COR-L47 (cell line): ENCODE data around the gene MID1.

Source experiments
- DNase-seq: peaks from one replicate; lab custom pipeline; 2025; lab: John Stamatoyannopoulos, UW

Gene MID1

GRCh38 chrX:10485326-10485725 is 135.1 kb downstream of the MID1 start:
- no peak for DNase-seq

- no peak for DNase-seq
Measured at GRCh38 chrX:10484683-10485247, 135.6 kb downstream of the MID1 start.

DNA sequence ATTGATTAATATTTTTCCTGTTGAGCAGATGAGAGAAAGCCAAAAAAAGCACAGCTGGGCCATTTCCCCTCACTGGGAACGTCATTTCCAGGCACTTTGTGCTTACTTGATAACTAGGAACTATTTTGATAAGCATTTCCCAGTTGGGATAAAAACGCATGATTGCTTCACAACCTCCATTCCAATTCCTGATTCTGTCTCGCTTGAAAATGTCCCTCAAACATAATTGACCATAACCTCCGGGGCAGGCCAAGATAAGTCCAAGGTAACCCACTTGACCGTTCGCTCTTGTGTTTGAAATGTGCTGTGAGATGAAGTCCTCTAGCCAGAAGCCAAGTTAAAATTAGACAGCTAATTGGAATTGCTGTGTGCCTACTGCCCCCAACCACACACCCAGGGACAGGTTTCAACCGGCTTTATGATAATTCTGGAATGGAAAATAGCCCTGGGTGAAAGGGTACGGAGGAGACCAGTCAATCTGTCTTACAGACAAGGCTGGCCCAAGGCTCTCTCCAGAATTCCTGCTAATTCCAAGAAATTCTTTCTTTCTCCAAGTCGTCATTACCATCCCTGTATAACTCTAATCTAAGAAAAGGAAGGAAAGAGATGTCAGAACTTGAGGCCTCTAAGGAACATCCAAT is 137.1 kb downstream of the MID1 start:
- DNase-seq, result no peak

DNA sequence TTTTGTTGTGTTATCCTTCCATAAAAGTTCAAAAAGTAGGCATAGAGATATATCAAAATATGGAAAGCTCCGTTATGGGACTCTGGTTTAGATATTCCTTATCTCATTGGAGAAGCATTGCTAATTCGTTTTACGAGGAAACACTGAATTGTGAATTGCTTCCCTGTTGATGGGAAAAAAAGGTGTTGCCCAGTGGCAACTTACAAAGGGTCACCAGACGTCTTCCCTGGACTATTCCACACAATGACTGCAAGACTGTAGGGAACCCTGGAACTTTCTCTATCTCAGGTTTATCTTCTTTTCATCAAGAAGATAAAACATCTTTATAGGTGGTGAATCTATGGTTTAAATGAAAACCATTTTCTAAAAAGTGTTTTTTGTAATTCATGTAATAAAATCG is 137.7 kb downstream of the MID1 start:
- DNase-seq, result no peak

- DNase-seq, result no peak
Measured at GRCh38 chrX:10482261-10482660, 138.1 kb downstream of the MID1 start.

- DNase-seq, result no peak
Measured at GRCh38 chrX:10480861-10481260, 139.5 kb downstream of the MID1 start.

DNA sequence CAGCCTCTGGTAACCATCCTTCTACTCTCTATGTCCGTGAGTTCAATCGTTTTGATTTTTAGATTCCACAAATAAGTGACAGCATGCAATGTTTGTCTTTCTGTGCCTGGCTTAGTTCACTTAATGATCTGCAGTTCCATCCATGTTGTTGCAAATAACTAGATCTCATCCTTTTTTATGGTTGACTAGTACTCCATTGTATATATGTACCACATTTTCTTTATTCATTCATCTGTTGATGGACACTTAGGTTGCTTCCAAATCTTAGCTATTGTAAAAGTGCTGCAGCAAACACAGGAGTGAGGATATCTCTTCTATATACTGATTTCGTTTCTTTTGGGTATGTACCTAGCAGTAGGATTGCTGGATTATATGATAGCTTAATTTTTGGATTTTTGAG is 140.9 kb downstream of the MID1 start:
- DNase-seq, result no peak

DNA sequence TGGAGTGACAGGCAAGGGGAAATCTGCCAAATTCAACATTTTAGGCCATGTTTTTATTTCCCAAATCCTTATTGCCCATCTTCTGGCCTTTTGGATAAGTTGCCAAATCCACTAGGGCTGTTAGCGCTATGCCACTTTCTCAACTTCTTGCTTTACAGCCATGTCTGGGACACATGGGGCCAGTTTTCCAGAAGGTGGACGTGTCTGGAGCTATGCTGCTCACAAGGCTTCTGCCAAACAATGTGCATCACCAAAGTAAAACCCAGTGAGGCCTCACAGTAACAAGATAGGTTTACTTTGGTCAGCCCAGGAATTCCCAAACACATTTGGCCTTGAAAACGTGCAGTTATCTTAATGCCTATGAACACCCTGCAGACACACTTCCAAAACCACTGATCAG is 142.9 kb downstream of the MID1 start:
- no peak for DNase-seq

- DNase-seq, result no peak
Measured at GRCh38 chrX:10474913-10475568, 145.3 kb downstream of the MID1 start.

- DNase-seq, result no peak
Measured at GRCh38 chrX:10474510-10474909, 145.9 kb downstream of the MID1 start.

GRCh38 chrX:10471418-10471817 is 149.0 kb downstream of the MID1 start:
- DNase-seq, result no peak

DNA sequence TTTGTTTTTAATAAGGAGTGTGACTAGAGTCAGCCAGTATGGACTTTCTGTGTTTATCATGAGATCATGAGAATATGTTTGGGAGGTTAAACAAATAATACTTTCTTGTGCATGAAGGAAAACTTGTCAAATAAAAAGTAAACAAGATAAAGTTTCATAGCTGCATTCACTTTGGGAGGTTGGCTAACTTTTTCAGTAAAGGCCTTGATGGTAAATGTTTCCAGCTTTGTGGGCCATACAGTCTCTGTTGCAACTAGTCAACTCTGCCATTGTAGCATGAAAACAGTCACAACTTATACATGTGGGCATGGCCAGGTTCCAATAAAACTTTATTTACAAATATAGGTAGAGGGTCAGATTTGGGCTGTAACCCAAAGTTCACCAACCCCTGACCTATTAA is 150.4 kb downstream of the MID1 start:
- no peak for DNase-seq

GRCh38 chrX:10467793-10468192 is 152.6 kb downstream of the MID1 start:
- no peak for DNase-seq

DNA sequence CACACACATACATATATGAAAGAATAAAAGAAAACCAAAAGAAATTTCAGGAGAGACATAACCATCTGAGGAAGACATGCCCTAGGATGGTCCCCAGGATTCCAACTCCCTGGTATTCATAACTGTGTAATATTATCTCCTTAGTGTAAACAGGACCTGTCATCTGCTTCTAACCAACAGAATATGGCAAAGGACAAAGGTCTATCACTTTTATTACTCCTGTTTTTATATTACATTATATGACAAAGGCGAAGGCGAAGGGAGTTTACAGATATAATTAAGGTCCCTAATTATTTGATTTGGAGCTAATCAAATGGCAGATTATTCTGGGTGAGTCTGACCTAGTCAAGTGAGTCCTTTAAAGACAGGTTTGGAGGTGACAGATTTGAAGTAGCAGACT is 155.1 kb downstream of the MID1 start:
- DNase-seq, result no peak

DNA sequence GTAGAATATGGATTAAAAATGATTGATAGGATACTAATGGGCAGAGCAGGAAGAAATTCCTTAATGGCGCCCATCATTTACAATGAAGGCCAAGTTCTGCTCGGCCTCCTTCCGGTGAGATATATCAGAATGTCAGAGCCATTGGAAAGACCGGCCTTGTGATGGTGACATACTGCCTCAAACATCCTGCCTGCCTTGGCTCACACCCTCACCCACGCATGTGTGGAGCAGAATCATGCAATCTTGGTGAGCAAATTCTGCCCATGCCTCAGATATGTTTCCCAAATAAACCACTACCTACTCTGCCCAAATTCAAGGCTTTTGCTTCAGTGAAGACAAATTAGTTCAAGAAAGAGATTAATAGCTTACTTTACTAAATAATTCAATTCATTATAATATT is 163.3 kb downstream of the MID1 start:
- no peak for DNase-seq

DNA sequence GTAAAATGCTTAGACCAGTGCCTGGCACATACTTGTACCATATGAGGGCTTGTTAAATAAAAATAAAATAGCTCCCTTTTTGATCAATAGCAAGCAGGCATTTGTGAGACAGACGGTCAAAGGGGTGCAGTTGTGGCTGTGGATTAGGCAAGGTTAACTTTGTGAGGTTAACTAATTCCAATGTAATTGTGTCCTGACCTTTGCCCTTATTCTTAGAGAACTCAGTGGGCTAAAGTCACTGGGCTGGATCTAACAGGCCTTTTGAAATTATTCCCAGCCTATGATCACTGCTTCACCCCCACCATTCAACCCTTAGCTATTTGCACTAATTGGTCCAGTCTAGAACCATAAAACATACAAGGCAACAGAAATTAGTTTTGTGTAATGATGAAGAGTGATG is 166.4 kb downstream of the MID1 start:
- DNase-seq, result no peak

- no peak for DNase-seq
Measured at GRCh38 chrX:10450959-10451355, 169.4 kb downstream of the MID1 start.

DNA sequence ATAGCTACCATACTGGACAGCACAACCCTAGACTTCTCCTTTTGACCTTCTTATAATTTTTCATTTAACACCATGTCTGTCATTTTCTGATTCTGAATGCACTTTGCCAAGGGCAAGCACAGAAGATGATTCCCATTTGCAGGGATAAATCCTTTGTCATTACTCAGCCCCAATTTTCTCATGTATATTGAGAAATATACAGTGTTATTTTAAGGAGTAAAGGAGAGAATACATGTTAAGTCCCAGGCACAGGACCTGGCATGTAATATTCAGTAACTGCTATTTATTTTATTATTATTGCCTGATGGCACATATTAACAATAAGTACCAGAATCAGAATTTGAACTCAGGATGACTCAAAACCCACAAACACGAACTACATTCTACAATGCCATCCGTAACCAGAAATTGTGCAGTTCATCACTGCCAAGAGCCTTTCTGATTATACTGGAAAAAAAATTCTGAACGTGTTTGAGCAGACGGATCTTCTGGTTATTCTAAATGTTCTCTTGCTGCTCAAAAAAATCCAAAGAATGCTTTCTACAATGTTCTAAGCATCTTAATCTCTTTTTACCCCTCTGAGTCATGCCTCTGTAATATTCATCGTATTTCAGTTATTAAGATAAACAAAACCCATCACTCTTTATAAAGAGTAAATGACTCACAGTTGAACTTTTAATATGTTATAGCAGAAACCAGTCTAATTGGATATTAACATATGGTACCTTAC is 170.0 kb downstream of the MID1 start:
- no peak for DNase-seq

DNA sequence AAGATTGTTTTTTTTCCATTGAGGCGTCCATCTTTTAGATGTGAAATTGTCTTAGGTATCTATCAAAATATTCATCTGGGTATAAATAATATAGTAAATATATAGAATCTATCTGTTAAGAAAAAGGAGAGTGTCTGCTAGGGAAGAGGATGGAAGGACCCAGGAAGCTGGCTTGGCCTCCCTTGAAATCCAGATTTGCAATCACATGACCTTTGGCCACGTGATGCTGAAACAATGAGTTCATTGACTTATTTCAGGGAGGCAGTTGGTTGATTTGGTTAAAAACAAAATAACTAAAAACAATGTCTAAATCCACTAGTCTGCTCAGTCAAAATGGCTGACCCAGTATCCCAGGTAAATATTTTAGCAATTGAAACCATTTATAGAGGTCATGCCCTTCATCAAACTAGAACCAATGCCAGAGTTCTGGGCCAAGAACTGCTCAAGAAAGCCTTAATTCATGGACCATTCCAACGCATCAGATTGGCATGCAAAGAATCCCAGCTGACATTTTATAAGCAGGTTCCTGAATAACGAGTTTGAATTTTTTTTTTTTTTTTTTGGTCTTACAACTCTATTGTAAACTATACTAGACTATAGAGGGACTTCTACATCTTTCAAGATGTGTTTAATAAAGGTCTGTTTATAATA is 172.7 kb downstream of the MID1 start:
- no peak for DNase-seq

DNA sequence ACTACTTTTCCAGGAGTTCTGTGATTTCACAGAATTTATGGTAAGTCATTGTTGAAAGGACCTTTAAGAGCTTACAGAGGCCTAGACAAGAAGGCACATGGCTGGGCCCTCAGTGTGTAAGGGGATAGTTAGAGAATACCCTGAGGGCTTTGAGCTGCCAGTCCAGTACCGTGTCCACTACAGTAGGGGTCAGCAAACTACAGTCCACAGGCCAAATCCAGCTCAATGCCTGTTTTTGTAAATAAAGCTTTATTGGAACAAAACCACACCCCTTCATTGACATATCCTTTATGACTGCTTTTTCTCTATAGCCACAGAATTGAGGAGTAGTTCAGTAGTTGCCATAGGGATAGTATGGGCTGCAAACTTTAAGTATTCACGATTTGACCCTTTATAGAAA is 176.2 kb downstream of the MID1 start:
- no peak for DNase-seq

DNA sequence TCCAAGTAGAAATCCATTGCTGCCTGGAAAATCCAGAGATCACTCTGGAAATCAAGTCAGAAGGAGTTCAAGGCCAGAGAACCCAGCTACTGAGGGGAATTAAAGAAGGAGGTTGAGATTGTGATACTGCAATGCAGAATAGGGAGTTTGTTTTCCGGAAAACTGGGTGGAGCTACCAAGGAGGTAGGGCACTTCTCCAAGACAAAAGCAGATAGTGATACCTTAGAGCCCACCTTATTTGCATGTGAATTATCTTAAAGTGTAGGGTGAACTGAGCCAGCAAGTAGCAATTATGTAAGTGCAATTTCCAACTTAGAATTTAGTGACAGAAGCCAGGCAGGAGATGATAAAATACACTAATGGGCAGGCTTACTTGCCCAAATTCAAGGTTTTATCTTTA is 178.9 kb downstream of the MID1 start:
- no peak for DNase-seq

DNA sequence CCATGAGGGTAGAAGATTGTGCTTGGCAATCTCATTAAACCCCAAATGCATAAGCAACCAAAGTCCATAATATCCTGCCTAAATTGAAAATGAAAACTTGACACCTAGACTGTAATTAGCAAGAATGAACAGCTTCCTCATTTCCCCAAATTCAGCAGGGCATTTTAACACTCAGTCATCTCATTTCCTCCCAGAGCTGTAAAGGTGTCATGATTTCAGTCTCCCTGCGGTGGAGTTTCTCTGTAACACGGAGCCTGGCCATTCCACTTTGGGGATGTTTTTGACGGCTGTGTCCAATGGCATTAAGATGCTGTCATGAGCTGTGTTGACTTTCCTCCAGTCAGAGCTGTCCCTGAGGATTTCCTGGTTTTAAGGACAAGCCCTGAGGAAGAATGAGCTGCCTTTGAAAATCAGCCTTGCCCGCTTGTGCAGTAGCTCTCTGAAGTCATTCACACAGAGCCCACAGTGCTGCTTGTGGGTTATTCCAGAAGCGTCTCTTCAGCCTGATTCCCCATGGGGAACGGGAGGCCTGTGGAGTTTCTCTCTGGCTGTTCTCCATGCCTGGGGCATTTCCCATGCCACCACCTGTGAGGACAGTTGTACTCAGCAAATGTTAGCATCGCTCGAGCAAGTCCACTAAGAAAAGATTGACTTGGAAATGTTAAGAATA is 187.0 kb downstream of the MID1 start:
- DNase-seq, result no peak
